Erythroblast (primary cell): ENCODE measurements around the gene MAP2K6.

Experiments
- GATA1 ChIP-seq: IDR thresholded peaks from 2 replicates; pipeline ENCODE4 v1.6.1; 2011; ENCODE audit warnings: low read depth, mild to moderate bottlenecking, control low read depth, low read length, moderate library complexity
- POLR2A ChIP-seq: IDR thresholded peaks from 2 replicates; pipeline ENCODE4 v1.6.1; 2011; ENCODE audit warnings: mild to moderate bottlenecking, low read length

DNA sequence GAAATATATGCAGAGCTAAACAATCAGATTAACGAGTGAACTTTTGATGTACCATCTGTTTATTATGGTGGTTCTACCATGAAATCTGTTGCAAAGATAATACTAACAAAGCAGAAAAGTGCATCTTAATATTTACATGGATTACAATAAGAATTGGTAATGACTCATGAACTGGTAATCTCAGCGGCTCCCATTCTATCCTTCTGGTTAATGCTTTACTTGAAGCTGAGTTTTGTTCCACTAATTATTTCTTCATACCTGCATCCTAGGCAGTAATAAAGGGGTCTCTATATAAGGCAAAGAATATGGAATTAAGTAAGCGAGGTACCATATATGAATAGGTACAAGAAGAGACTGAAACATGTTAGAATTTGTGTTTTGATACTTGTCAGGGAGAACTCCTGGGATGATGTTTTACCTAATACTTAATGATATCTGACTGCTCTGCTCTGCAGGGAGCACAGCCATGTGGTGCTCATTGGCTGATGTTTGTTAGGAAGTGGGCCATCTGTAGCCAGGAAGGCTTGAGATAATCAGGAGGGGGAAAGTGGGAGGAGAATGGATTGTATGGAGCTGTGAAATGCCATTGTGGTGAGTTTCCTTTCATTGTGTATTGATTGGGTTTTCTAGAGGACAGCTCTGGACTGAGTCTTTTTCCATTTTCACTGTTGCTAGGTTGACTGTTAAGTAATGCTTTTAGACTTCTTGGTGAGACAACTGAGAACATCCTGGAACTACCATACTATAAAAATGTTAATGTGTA, 52.6 kb downstream of the MAP2K6 start:
- TF ChIP-seq POLR2A = no peak
- TF ChIP-seq GATA1 = no peak
